Tibial artery (tissue), 4 donors: ENCODE data around the gene ENGASE.

Experiments used
- DNase-seq, 2 donors: peaks; one replicate each; pipeline ENCODE4 v3.0.0-alpha.2; 2019
- H3K27ac ChIP-seq, 2 donors: fragments of 200-600 bp; sonication (generic) in 1 of 2; 1 replicate in 1 of 2; 2 replicates in 1 of 2; pipeline ENCODE4 v1.5.1; 2018 to 2019; ENCODE audit warnings: mild to moderate bottlenecking in 1 of 2
- H3K27me3 ChIP-seq, 2 donors: fragments of 200-600 bp; sonication (generic) in 1 of 2; one replicate each; pipeline versions ENCODE4 v1.5.1 to v1.6.0; 2016 to 2019
- H3K36me3 ChIP-seq, 3 donors: fragments of 200-600 bp; sonication (generic) in 2 of 3; one replicate each; pipeline ENCODE4 v1.5.1; 2016 to 2019; ENCODE audit warnings: mild to moderate bottlenecking in 2 of 3
- H3K4me1 ChIP-seq, 4 donors: fragments of 200-600 bp; sonication (generic) in 2 of 4; 1 replicate in 3 of 4; 2 replicates in 1 of 4; pipeline ENCODE4 v1.5.1; 2016 to 2019
- H3K4me3 ChIP-seq, 2 donors: fragments of 200-600 bp; sonication (generic) in 1 of 2; 1 replicate in 1 of 2; 2 replicates in 1 of 2; pipeline ENCODE4 v1.5.1; 2018 to 2019; ENCODE audit warnings: mild to moderate bottlenecking in 2 of 2
- H3K9me3 ChIP-seq, 3 donors: fragments of 200-600 bp; sonication (generic) in 1 of 3; one replicate each; pipeline ENCODE4 v1.5.1; 2016 to 2019
- intact Hi-C: fragments of 100-400 bp; cut with DNase I; formaldehyde crosslinking; loops from one replicate; pipeline ENCODE4 v1.15.0; 2023; ENCODE audit warnings: low total_unique reads
- TF ChIP-seq, protein P1 (sequence below), 2 experiments: fragments of 200-600 bp in 1 of 2; fragments of 450-650 bp in 1 of 2; IDR thresholded peaks; one replicate each; pipeline ENCODE4 v1.5.1; 2017 to 2019; ENCODE audit warnings: antibody characterized with exemption in 2 of 2, mild to moderate bottlenecking in 1 of 2, moderate library complexity in 1 of 2

The ENGASE gene

DNA sequence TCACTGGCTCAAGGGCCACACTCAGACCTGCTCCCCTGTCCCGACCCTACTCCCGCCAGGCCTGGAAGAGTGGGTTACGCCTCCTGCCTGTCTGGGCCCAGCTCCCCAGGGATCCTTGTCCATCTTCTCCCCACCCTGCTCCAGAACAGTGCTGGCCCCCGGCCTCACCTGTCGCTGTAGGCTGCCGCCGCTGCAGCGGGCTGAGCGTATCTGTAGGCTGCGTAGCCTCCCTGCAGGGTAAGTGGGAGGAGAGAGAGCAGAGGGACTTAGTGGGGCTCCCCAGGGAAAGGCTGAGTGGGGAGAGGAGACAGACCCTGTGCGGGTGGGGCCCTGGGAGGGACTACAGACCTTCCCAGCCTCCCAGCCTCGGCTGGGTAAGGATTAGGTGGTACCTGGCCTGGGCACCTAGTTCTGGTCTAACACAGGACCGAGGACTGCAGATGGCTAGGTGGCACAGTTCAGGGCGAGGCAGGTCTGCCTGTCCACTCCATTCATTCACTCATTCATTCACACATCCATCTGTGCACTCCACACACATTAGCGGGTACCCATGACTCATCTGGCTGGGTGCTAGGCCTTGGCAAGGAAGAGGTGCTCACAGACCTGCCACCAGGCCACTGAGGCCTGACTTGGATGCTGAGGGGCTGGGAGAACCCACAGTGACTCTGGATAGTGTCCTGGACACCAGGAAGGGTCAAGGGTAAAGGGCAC is 20.9 kb downstream of the ENGASE start:
- Histone ChIP-seq H3K36me3 (no peaks in the 10 kb centered on the region), H3K4me1 (peaks cover 0 to 8% (median 3%) of the 10 kb centered on the region in 4 donors), H3K4me3 (no peak overlapping the region), H3K27me3 (peaks cover 0 to 100% of the 10 kb centered on the region in 2 donors), H3K9me3 (no peaks in the 10 kb centered on the region), H3K27ac (no peak overlapping the region)
- no peak for DNase-seq
- intact Hi-C loops: no loop called here
- TF ChIP-seq, protein P1, sequence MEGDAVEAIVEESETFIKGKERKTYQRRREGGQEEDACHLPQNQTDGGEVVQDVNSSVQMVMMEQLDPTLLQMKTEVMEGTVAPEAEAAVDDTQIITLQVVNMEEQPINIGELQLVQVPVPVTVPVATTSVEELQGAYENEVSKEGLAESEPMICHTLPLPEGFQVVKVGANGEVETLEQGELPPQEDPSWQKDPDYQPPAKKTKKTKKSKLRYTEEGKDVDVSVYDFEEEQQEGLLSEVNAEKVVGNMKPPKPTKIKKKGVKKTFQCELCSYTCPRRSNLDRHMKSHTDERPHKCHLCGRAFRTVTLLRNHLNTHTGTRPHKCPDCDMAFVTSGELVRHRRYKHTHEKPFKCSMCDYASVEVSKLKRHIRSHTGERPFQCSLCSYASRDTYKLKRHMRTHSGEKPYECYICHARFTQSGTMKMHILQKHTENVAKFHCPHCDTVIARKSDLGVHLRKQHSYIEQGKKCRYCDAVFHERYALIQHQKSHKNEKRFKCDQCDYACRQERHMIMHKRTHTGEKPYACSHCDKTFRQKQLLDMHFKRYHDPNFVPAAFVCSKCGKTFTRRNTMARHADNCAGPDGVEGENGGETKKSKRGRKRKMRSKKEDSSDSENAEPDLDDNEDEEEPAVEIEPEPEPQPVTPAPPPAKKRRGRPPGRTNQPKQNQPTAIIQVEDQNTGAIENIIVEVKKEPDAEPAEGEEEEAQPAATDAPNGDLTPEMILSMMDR (IDR thresholded peaks at IDR 0.05): no peak

- no peaks in the 10 kb centered on the region for H3K36me3 ChIP-seq
- H3K4me1 ChIP-seq: peaks cover 0 to 8% (median 0%) of the 10 kb centered on the region in 4 donors
- no peaks in the 10 kb centered on the region for H3K9me3 ChIP-seq
- DNase-seq: no peak
- no peak overlapping the region for H3K27ac ChIP-seq
- H3K27me3 ChIP-seq: peaks cover 0 to 100% of the 10 kb centered on the region in 2 donors
- TF ChIP-seq, protein P1 (IDR thresholded peaks at IDR 0.05): no peak
- H3K4me3 ChIP-seq: no peak overlapping the region
- intact Hi-C loops: no loop called here
Observed at GRCh38 chr17:79096477-79096876, 21.9 kb downstream of the ENGASE start.

GRCh38 chr17:79097226-79098055 is 22.8 kb downstream of the ENGASE start:
- intact Hi-C loops: no loop called here
- TF ChIP-seq, protein P1 (IDR thresholded peaks at IDR 0.05): no peak
- Histone ChIP-seq H3K27me3 (peaks cover 0 to 100% of the 10 kb centered on the region in 2 donors), H3K4me3 (no peak overlapping the region), H3K27ac (no peak overlapping the region), H3K9me3 (no peaks in the 10 kb centered on the region), H3K36me3 (no peaks in the 10 kb centered on the region), H3K4me1 (peaks cover 0 to 8% (median 0%) of the 10 kb centered on the region in 4 donors)
- no peak for DNase-seq

GRCh38 chr17:79098282-79098867 is 23.8 kb downstream of the ENGASE start:
- no peak for DNase-seq
- TF ChIP-seq, protein P1 (IDR thresholded peaks at IDR 0.05): no peak
- peaks cover 0 to 8% (median 0%) of the 10 kb centered on the region in 4 donors for H3K4me1 ChIP-seq
- no peak overlapping the region for H3K27ac ChIP-seq
- H3K27me3 ChIP-seq: peaks cover 0 to 100% of the 10 kb centered on the region in 2 donors
- no peaks in the 10 kb centered on the region for H3K9me3 ChIP-seq
- intact Hi-C loops: no loop called here
- no peaks in the 10 kb centered on the region for H3K36me3 ChIP-seq
- H3K4me3 ChIP-seq: no peak overlapping the region

- intact Hi-C loops: no loop called here
- TF ChIP-seq, protein P1 (IDR thresholded peaks at IDR 0.05): no peak
- no peak overlapping the region for H3K27ac ChIP-seq
- H3K4me1 ChIP-seq: peaks cover 0 to 8% (median 0%) of the 10 kb centered on the region in 4 donors
- H3K4me3 ChIP-seq: no peak overlapping the region
- no peaks in the 10 kb centered on the region for H3K9me3 ChIP-seq
- peaks cover 0 to 100% of the 10 kb centered on the region in 2 donors for H3K27me3 ChIP-seq
- DNase-seq: no peak
- H3K36me3 ChIP-seq: no peaks in the 10 kb centered on the region
Observed at GRCh38 chr17:79100405-79100804, 25.8 kb downstream of the ENGASE start.
